Measurements from ENCODE around the gene ARSD. TPM values are rescaled to one million over a fixed set of nuclear protein-coding genes. Genes with fewer than 3 reads are reported as not detected.

The ARSD gene
- total RNA-seq, 2 donors from 2014 or later: 1.2 to 1.7 TPM

Other genes starting within 250 kb of the ARSD start
- 100 to 1,000 TPM in 1 of 2 donors, 10 to 100 TPM in 1; 64.1 to 158 TPM for gene CD99, start 238.0 kb downstream of the ARSD start, total RNA-seq
- under 1 TPM in 1 of 2 donors, not detected in 1; 0.51 TPM for gene XG, start 177.3 kb downstream of the ARSD start, total RNA-seq
- gene GYG2, start 100.4 kb downstream of the ARSD start, total RNA-seq: not detected
- gene ARSH, start 77.2 kb upstream of the ARSD start, total RNA-seq: not detected
- not detected for gene ARSF, start 112.1 kb upstream of the ARSD start, total RNA-seq

Measured in activated naive CD4-positive, alpha-beta T cell treated with anti-CD3 and anti-CD28 coated beads, Interleukin-2, amount 50 U/mL, for 72 hours (primary cell).